Activated CD4-positive, alpha-beta memory T cell treated with anti-CD3 and anti-CD28 coated beads, Interleukin-2, amount 10 ng/mL, durations not matched to agents 7 days and 5 days (primary cell): Measurements from ENCODE around the gene MAN2A1. TPM values are rescaled to one million over a fixed set of nuclear protein-coding genes. Genes with fewer than 3 reads are reported as not detected.

Experiments
- CTCF ChIA-PET: fragments of 350-600 bp; sonication (Branson Sonifier 250); formaldehyde crosslinking; loops from one replicate; lab custom pipeline; 2021; ENCODE audit warnings: antibody characterized with exemption, inconsistent platforms; lab: Charles Lee
- POLR2A ChIA-PET: fragments of 350-600 bp; sonication (Branson Sonifier 250); formaldehyde crosslinking; loops from one replicate; lab custom pipeline; 2021; ENCODE audit warnings: antibody characterized with exemption; lab: Charles Lee
- DNase-seq: peaks from one replicate; pipeline ENCODE4 v3.0.0-alpha.2; 2020
- H3K27ac Mint-ChIP-seq: one replicate; pipeline ENCODE4 v1.8.0; 2021; ENCODE audit warnings: mild to moderate bottlenecking, mixed read lengths
- H3K27me3 Mint-ChIP-seq: one replicate; pipeline ENCODE4 v1.8.0; 2021; ENCODE audit warnings: mixed read lengths
- H3K36me3 Mint-ChIP-seq: one replicate; pipeline ENCODE4 v1.8.0; 2021; ENCODE audit warnings: low read depth, mixed read lengths
- H3K4me1 Mint-ChIP-seq: one replicate; pipeline ENCODE4 v1.8.0; 2021; ENCODE audit warnings: mixed read lengths
- H3K4me3 Mint-ChIP-seq: one replicate; pipeline ENCODE4 v1.8.0; 2021; ENCODE audit warnings: mild to moderate bottlenecking, mixed read lengths
- H3K9me3 Mint-ChIP-seq: one replicate; pipeline ENCODE4 v1.8.0; 2021; ENCODE audit warnings: mixed read lengths
- total RNA-seq, 2 experiments: library from RNA; stranded (reverse); gene quantifications; one replicate each; pipeline ENCODE4 v1.2.3, GENCODE V29; 2021

The MAN2A1 gene
- total RNA-seq, 2 experiments from 2014 or later: 32.6 to 33.5 TPM

DNA sequence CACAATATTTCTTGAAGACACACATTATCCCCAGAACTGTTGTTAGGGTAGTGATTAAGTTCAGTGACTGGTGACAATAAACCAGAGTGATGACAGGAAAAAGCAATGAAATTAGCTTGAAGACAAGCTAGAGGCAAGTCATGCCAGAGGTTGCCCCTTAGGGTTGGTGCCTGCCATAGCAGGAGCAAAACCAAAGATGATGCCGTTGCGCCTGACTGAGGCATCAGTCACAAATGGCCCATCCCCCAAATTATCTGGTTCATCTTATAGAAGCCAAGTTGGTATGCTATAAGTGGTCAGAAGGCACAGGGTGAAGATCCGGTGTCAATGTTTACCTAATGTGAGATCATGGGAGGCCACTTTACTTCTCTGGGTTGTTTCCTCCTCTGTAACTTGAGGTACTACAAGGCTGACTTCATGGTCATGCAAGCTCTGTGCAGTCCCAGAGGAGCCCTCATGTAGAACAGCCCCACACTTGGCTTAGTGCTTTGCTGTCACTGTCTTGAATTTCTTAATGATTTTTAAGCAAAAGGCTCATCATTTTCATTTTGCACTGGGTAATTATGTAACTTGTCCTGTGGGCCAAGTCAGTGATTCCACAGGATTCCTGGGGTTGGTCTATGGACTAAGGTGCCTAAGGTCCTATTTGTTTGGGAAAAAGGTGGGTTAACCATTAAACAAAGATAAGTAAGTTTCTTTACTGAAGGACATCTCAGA is 211.3 kb downstream of the MAN2A1 start:
- no peaks in the 10 kb centered on the region for H3K9me3 Mint-ChIP-seq
- H3K4me1 Mint-ChIP-seq: no peaks in the 10 kb centered on the region
- DNase-seq: no peak
- H3K27ac Mint-ChIP-seq: no peak overlapping the region
- H3K27me3 Mint-ChIP-seq: no peaks in the 10 kb centered on the region
- no peaks in the 10 kb centered on the region for H3K36me3 Mint-ChIP-seq
- POLR2A ChIA-PET: no interaction called here
- no peak overlapping the region for H3K4me3 Mint-ChIP-seq
- CTCF ChIA-PET: no interaction called here

DNA sequence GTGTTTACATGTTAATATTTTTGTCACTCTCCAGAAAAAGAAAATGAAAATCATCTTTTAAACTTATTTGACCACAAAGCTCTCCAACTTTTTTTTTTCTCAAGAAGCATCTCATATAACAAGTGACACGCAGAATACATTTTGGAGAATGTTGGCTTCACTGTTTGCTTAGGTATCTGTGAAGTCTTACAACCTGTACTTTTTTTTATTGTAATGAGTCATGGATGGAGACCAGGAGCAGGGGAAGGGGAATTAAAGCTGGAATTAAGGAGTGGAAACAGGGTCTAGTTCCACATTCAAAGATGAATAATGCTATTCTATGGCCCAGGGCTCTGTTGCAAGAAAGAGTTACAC is 211.9 kb downstream of the MAN2A1 start:
- no peak for DNase-seq
- no peak overlapping the region for H3K27ac Mint-ChIP-seq
- H3K4me3 Mint-ChIP-seq: no peak overlapping the region
- no peaks in the 10 kb centered on the region for H3K27me3 Mint-ChIP-seq
- ChIA-PET CTCF (no interaction called here), POLR2A (no interaction called here)
- H3K9me3 Mint-ChIP-seq: no peaks in the 10 kb centered on the region
- no peaks in the 10 kb centered on the region for H3K36me3 Mint-ChIP-seq
- H3K4me1 Mint-ChIP-seq: no peaks in the 10 kb centered on the region

DNA sequence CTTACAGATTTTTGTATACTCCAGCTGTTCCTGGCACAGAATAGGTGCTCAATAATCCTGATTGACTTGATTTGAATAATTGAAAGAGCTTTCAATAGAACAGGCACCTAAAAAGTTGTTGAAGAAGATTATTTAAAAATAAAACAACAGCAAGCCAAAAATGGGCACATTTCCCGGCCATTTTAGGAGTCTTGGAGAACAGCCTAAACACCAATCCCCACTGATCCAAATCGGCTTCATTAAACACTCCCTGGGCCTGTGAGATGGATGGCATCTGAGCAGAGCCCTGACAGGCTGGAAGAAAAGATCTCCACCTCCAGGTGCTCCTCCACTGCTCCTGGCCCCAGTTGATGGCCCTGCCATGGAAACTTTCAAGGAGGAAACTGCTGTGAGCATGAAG is 213.3 kb downstream of the MAN2A1 start:
- no peaks in the 10 kb centered on the region for H3K27me3 Mint-ChIP-seq
- no peak overlapping the region for H3K27ac Mint-ChIP-seq
- ChIA-PET POLR2A (no interaction called here), CTCF (no interaction called here)
- no peaks in the 10 kb centered on the region for H3K36me3 Mint-ChIP-seq
- no peaks in the 10 kb centered on the region for H3K4me1 Mint-ChIP-seq
- no peak for DNase-seq
- H3K4me3 Mint-ChIP-seq: no peak overlapping the region
- H3K9me3 Mint-ChIP-seq: peaks cover 3% of the 10 kb centered on the region

DNA sequence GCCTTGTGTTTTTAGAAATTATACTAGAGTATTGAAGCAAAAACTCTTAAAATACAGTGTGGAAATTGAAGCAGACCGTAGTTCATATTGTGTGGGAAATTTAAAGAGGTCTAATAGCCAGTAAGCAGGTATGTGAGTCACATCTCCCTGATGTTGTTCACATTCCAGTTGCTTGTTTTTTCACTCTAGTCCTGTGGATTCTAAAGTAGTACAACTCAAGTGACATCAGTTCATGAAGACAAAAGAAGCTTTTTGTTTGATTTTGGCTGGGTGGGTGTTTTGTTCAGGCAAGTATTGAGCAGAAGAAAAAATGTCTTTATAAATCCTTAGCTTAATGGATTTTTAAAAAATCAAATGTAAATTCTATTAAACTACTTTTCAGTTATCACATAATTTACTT is 216.2 kb downstream of the MAN2A1 start:
- H3K36me3 Mint-ChIP-seq: no peaks in the 10 kb centered on the region
- POLR2A ChIA-PET: no interaction called here
- H3K27ac Mint-ChIP-seq: no peak overlapping the region
- H3K4me1 Mint-ChIP-seq: no peaks in the 10 kb centered on the region
- no peaks in the 10 kb centered on the region for H3K27me3 Mint-ChIP-seq
- H3K4me3 Mint-ChIP-seq: no peak overlapping the region
- DNase-seq: no peak
- peaks cover 3% of the 10 kb centered on the region for H3K9me3 Mint-ChIP-seq
- CTCF ChIA-PET: no interaction called here

DNA sequence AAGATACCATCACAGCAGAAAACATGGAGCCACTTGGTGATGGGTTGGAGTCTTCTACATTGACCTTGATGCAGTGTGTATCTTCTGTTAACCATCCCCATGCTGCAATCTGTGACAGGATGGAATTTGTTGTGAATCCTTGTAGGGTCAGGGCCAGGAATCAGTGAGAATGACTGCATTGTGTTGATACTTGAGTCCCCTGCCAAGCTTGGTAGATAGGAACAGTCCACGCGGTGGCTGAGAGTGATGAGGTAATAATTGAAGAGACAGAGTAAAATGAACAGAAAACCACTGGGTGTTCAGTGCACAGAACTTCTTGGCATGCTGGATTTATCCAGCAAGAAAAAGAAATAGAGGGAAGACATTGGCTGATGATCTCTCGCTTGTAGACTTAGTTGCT is 217.5 kb downstream of the MAN2A1 start:
- H3K27ac Mint-ChIP-seq: no peak overlapping the region
- no peak overlapping the region for H3K4me3 Mint-ChIP-seq
- POLR2A ChIA-PET: no interaction called here
- H3K4me1 Mint-ChIP-seq: no peaks in the 10 kb centered on the region
- DNase-seq: no peak
- no peaks in the 10 kb centered on the region for H3K36me3 Mint-ChIP-seq
- peaks cover 3% of the 10 kb centered on the region for H3K9me3 Mint-ChIP-seq
- no peaks in the 10 kb centered on the region for H3K27me3 Mint-ChIP-seq
- CTCF ChIA-PET: no interaction called here

DNA sequence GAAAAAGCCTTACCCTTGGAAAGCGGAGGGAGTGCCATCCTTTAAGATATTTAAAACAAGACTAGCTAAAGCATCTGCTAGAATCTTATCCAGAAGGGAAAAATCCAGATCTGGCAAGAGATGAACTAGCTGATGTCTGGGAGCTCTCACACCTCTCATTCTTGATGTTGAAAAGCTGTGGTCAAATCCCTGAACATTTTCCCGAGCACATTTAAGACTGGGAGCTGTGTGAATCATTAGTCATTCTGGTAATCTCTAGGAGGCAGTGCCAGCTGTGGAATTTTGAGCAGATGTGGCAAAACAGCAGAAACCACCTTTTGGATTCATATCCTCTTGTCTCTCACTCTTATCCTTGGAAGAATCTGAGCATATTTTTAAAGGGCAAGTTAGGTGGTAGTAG is 218.0 kb downstream of the MAN2A1 start:
- H3K4me1 Mint-ChIP-seq: no peaks in the 10 kb centered on the region
- peaks cover 3% of the 10 kb centered on the region for H3K9me3 Mint-ChIP-seq
- no peaks in the 10 kb centered on the region for H3K27me3 Mint-ChIP-seq
- H3K36me3 Mint-ChIP-seq: no peaks in the 10 kb centered on the region
- H3K4me3 Mint-ChIP-seq: no peak overlapping the region
- CTCF ChIA-PET: no interaction called here
- DNase-seq: no peak
- POLR2A ChIA-PET: no interaction called here
- H3K27ac Mint-ChIP-seq: no peak overlapping the region

DNA sequence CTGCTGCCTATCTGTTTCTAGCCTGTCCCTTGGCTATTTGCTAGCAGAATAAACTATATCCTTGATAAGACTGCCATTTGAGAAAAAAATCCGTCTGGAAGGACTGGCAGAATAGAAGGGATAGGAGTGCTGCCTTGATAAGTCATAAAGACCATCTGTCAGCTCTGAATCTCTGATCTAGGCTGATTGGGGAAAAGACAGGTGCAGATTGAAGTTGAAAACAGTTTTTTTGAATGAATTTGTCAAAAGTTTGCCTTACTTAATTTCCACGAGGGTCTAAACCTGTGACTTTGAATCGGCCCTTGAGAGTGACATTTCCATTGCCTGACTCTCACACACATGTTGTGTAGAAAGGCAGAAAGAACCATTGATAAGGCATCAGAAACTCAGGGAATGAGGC is 218.6 kb downstream of the MAN2A1 start:
- ChIA-PET CTCF (no interaction called here), POLR2A (no interaction called here)
- Mint-ChIP-seq H3K36me3 (no peaks in the 10 kb centered on the region), H3K27me3 (no peaks in the 10 kb centered on the region), H3K9me3 (peaks cover 3% of the 10 kb centered on the region), H3K27ac (no peak overlapping the region), H3K4me1 (no peaks in the 10 kb centered on the region), H3K4me3 (no peak overlapping the region)
- DNase-seq: no peak

DNA sequence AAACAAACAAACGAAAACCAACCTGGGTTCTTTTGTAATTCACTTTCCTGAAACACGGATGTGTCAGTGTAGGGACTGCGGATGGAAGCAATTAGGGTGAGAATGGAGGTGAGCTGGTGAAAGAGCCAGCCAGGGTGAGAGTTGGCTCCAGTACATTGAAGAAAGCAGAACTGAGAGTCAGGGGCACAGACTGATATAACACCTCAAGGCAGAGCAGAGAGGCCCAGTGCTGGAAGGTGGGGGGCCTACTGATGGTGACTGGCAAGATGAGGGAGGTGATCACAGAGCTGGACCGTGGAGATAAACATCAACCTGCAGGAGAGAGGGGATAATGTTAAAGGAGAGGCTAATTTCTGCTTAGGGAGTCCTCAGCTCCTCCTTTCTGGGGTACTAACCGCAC is 221.1 kb downstream of the MAN2A1 start:
- Mint-ChIP-seq H3K4me3 (no peak overlapping the region), H3K27me3 (no peaks in the 10 kb centered on the region), H3K9me3 (peaks cover 3% of the 10 kb centered on the region), H3K36me3 (no peaks in the 10 kb centered on the region), H3K27ac (no peak overlapping the region), H3K4me1 (no peaks in the 10 kb centered on the region)
- POLR2A ChIA-PET: no interaction called here
- DNase-seq: no peak
- CTCF ChIA-PET: no interaction called here

DNA sequence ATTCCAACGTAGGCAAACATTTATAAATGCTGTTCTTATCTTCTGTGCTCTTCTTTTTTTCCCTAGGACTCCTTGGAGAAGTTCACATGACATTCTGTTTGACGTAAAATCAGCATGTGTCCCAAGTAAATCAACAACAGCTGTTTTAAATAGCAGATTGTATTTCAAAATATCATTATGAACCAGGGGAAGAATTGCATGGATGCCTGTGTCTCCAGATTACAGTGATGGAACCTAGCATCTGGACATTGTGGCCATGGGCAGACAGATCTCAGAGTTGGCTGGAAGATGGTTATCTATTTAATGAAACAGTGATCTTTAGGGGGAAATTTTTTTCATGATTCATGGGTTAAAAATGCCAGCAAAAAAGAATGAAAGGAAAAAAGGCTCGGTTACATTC is 222.0 kb downstream of the MAN2A1 start:
- Mint-ChIP-seq H3K36me3 (no peaks in the 10 kb centered on the region), H3K27me3 (no peaks in the 10 kb centered on the region), H3K9me3 (peaks cover 2% of the 10 kb centered on the region), H3K4me3 (no peak overlapping the region), H3K4me1 (no peaks in the 10 kb centered on the region), H3K27ac (no peak overlapping the region)
- CTCF ChIA-PET: no interaction called here
- no peak for DNase-seq
- POLR2A ChIA-PET: no interaction called here

DNA sequence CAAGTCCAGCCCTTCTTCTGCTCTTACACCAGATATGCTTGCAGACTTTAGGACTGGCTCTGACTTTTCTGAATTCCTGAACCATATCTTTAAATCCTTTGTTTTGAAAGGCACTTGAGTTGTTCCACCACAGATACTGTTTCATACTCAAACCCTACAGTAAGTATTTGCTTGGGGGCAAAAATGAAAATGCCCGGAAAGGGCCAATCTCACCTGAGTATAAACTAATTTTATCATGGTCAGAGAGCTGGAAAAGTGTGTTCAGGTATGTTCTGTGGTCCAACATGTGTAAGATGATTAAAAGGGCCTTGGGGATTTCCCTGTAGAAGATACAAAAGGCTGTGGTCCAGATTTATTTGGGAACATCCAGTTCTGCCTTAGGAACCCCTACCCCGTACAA is 225.2 kb downstream of the MAN2A1 start:
- DNase-seq: no peak
- H3K4me1 Mint-ChIP-seq: no peaks in the 10 kb centered on the region
- ChIA-PET CTCF (interaction anchor here (0.7 kb wide), 1 partner anchor 200 kb away, joined by 4 read pairs; no protein-coding TSS in a partner anchor), POLR2A (no interaction called here)
- no peaks in the 10 kb centered on the region for H3K27me3 Mint-ChIP-seq
- H3K9me3 Mint-ChIP-seq: no peaks in the 10 kb centered on the region
- no peaks in the 10 kb centered on the region for H3K36me3 Mint-ChIP-seq
- H3K27ac Mint-ChIP-seq: no peak overlapping the region
- H3K4me3 Mint-ChIP-seq: no peak overlapping the region

DNA sequence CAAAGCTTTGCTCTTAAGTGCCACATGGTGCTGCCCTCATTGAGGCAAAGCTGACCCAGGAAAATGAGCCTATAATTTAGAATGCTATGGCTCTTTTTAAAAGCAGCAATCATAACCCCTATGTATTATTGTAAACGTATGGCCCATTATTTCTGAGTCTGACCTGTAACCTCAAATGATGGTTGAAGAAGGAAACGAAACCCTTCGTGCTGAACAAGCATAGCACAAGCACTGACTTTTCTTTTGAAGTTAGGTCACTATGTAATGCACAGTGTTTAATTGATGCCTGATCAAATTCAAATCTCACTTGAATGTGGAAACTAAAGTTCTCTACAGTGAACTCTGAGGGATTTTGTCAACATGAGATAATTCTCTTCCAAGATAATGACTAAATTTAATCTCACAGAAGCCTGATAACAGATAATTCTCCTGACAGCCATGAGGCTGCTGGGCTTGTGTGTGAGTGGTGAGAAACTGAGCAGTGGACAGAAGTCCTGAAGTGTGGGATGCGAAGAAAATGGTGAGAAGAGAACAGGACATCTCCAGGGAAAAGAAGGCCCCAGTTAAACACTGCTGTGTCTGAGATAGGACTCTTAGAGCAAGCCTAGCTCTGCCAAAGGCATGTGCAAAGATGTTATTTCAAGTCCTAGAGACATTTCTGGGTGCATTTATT is 226.9 kb downstream of the MAN2A1 start:
- no peaks in the 10 kb centered on the region for H3K9me3 Mint-ChIP-seq
- H3K4me3 Mint-ChIP-seq: no peak overlapping the region
- ChIA-PET CTCF (no interaction called here), POLR2A (no interaction called here)
- no peaks in the 10 kb centered on the region for H3K36me3 Mint-ChIP-seq
- no peak overlapping the region for H3K27ac Mint-ChIP-seq
- H3K4me1 Mint-ChIP-seq: peaks cover 2% of the 10 kb centered on the region
- no peak for DNase-seq
- no peaks in the 10 kb centered on the region for H3K27me3 Mint-ChIP-seq
